ENCODE measurements around the gene CLASP1.
A peak's percentile ranks its signal among the peaks of the same experiment; 100 is the strongest.

The CLASP1 gene

DNA sequence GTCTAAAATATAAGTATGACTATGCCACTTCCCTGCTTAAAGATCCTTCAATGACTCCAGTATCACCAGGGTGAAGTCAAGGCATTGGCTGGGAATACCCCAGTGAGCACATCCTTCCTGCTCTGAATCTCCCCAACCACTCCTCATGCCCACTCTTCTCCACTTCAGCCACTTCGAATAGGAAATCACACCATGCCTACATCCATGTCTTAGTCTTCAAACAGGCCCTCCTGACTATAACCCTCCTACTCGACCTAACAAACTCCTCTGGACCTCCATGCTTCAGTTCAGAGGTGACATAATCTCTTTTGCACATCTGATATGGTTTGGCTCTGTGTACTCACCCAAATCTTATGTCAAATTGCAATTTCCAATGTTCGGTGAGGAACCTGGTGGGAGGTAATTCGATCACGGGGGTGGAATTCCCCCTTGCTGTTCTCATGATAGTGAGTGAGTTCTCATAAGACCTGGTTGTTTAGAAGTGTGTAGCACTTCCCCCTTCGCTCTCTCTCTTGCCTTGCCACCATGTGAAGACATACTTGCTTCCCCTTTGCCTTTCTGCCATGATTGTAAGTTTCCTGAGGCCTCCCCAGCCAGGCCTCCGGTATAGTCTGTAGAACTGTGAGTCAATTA is 276.4 kb downstream of the CLASP1 start:
- no peak for DNase-seq (ENCODE audit: low spot score)

DNA sequence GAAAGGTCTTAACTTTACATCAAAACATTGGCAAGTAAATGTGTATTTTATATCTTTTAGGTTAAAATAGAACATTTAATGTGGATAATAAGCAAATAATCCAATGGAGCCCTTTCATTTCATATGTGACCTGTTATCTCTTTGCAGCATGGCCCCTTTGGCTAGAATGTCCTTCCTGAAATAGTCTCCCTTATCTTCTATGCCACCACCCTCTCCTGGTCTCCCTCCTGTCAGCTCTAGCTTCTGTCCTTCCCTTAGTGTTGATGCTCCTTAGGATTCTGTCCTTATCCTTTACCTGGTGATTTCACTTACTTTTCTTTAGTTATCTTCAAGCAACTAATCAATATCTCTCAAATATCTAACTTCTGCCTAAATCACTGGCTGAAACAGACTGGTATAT is 277.2 kb downstream of the CLASP1 start:
- no peak for DNase-seq (ENCODE audit: low spot score)

DNA sequence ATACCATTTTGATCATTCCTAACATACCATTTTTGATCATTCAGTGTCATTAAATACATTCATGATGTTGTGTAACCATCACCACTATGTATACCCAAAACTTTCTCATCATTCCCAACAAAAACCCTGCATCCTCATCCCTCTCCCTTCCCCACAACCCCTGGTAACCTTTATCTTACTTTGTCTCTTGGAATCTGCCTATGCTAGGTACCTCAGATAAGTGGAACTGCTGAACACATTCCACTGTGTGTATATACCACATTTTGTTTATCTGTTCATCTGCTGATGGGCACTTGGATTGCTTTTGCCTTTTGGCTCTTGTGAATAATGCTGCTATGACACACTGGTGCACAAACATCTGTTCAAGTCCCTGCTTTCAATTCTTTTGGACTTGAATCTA is 280.4 kb downstream of the CLASP1 start:
- no peak for DNase-seq (ENCODE audit: low spot score)

- DNase-seq (ENCODE audit: low spot score): no peak
Observed at GRCh38 chr2:121368155-121368554, 281.1 kb downstream of the CLASP1 start.

GRCh38 chr2:121367246-121367900 is 281.9 kb downstream of the CLASP1 start:
- no peak for DNase-seq (ENCODE audit: low spot score)

DNA sequence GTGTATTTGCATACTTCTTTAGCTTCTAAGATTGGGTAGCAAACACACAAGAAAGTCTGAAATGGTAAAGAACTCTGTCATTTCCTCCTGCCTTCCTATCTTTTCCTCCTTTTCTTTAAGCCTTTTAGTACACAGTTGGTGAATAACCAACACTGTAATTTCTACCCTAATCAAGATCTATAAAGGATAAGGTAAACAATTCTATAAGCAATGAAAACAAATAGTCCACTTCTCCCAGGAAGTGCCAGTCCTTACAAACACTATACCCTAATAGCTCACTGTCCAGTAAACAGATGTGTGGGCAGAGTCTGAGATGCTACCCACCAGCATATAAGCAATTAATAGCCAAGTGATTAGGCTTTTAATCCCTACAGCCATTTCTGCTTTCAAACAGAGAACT is 283.2 kb downstream of the CLASP1 start:
- DNase-seq (ENCODE audit: low spot score): no peak

DNA sequence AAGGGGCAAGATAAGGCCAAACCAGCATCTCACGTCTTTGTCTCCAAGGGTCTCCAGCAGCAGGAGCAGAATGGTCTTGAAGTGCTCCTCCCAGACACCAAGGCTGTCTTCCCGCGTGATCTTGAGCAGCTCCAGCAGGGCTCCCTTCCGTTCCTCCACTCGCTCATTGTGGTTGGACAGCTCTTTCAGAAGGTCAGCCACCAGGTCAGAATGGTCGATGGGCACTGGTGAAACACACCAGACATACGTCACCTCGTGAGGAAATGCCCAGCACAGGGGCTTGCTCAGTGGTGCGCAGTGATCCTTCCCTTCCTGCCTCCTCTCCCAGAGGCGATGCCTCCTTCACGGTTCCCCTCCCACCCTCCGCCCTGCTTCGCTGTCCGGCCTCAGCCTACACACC is 284.2 kb downstream of the CLASP1 start:
- DNase-seq (ENCODE audit: low spot score): no peak

GRCh38 chr2:121363632-121364420 is 285.4 kb downstream of the CLASP1 start:
- DNase-seq (ENCODE audit: low spot score): no peak

- no peak for DNase-seq (ENCODE audit: low spot score)
Observed at GRCh38 chr2:121362774-121363173, 286.5 kb downstream of the CLASP1 start.

DNA sequence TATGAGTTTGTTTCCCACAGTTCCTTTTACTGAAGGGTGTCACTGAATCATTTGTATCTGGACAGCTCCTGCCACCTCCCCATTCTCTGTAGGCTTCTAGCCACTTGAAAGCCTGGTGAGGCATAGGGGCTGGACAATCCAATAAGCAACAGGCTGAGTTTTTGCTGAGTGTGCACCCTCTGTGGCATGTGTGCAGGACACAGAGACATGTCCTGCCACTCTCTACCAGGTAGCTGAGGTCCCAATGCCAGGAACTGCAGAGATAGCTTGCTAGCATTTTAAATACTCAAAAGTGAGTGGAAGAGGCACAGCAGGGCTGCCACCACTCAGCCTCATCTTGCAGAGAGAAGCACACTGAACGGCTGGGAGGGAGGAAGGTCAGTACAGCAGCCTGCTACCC is 287.0 kb downstream of the CLASP1 start:
- DNase-seq (ENCODE audit: low spot score): no peak

DNA sequence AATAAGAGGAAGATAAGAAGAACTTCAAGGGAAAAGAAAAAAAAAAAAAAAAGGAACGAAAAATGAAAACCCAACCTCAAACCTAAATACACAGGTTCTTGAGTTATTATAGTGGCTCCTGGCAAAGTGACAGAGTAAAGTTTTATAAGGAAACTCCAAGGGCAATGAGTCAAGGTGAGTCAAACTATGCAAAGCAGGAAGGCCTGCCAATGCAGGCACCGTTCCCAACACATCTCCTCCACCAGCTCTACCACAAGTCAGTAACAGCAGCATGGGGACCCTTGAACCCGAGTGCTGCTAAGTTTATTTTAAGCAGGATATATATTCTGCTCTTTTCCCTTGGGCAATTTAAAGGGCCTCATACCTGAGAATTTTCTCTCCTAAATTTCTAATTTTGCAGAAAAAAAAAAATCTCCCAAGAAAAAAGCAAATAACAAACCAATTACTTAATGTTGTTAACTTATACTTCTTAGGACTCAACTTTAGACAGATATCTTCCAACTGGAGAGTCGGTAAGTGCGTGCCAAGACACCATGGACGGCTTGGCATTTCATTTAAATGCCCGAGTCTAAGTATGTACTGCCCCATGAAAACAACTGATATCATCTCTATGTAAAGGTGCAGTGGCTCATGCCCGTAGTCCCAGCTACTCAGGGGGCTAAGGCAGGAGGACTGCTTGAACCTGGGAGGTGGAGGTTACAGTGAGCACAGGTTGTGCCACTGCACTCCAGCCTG is 288.5 kb downstream of the CLASP1 start:
- DNase-seq (ENCODE audit: low spot score): no peak

DNA sequence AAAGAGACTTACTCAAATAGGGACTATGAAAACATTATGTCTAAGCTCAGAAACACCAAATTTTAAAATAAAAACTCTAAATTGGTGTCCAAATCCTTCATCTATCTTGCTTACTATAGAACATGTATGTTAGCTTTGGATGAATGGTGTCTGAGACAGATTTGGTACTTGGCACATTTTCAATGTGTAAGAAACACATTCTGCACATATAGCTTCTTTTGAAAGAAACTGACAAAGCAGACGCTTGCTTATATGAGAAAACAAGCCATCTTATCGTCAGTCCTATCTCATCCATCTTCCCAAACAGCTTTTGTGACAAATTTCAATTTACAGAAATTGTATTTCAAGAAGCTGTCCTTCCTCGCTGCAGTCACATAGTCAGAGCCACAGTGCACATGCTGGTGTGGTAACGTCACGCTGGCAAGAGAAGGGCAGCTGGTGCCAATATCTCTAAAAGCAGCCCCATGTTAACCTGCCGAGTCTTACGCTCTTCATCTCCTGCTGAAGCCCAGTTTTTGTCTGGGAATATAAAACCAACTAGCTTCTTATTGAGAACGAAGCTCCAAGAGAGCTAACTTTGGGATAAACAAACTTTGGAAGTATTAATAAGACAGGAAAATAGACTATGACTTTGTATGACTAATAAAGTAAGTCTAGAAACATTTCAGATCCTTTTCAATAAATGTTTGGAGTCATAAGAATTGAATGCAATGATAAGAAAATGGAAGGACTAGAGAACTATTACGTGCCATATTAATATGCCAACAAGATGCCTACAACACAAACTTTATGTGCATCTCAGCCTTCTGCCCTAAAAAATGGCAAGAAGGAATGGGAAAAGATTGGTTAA is 289.3 kb downstream of the CLASP1 start:
- DNase-seq (ENCODE audit: low spot score): no peak

- no peak for DNase-seq (ENCODE audit: low spot score)
Observed at GRCh38 chr2:121359170-121359569, 290.1 kb downstream of the CLASP1 start.

DNA sequence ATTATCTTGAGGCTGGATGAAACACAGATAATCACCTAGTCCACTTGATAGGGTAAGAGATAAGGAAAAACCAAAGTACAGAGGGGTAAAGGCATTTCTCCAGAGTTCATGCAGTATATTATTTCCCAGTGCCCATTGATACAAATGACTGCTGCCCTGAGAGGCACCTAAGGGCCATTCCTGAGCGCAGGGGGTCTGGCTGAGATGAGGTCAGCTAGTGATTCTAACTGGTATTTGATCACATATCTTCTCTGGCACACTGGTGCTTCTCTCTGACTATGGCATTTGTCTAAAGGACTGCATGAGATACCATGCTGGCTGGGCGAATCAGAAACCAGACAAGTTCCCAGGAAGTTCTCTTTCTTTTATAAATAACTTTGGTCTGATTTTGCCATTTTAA is 291.0 kb downstream of the CLASP1 start:
- no peak for DNase-seq (ENCODE audit: low spot score)

DNA sequence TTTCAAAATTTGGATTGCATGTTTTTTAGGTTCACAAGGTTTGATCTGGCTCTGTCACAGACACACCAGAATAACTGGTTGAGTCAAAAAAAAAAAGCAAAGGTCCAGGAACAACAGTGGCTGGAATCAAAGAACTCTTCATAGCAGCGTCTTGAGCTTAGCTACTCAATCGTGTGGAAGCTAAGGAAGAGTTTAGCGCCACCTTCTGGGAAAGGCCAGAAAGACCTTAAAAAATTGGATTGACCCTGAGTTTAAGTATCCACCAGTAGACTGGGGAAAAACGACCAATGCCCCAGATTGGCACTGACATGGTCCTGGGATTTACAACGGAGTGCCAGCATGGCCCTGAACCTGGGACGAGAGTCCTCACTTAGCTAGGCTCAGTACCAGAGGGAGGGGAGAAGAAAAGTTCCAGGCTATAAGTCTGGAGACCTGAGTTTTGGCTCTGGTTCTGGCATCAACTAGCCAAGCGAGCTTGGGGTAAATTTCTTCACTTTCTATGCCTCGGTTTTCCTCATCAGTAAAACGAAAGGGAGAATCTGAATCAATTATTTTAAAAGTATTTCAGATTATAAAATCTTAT is 293.1 kb downstream of the CLASP1 start:
- DNase-seq (ENCODE audit: low spot score): peak; percentile 53

DNA sequence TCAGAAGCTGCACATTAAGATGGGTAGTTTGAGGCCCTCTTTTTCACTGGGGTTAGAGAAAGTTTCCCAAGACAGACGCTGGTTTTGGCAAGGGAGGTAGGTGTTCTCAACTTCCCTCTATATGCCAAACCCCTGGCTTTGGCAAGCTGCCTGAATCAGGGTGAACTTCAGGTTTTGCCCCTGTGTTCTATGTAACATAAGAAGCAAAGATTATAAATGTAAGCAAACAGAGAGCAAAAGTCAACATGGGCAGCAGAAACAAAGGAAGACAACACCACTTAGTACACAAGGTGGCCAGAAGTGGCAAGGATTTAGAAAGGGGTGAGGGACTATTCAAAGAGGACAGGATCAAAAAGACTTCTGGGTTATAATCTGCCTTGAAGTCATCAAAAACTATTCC is 293.8 kb downstream of the CLASP1 start:
- no peak for DNase-seq (ENCODE audit: low spot score)

- no peak for DNase-seq (ENCODE audit: low spot score)
Observed at GRCh38 chr2:121351521-121352318, 297.5 kb downstream of the CLASP1 start.

DNA sequence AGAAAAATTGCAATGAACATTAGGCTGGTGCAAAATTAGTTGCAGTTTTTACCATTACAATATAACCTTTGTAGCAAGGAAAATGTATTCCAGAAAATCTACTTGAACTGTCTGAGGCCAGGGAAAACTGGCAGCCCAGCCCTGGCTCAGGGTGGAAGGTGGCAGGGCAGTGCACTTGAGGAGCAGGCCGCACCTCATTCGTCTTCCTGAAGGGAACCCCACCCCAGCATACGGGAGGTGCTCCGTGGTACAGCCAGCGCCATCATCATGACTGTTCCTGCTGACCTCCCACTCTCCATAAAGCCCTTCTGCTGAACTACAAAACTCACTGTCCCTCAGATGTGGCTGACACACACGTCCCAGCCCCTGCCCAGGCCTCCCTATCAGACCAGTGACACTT is 298.4 kb downstream of the CLASP1 start:
- no peak for DNase-seq (ENCODE audit: low spot score)

- no peak for DNase-seq (ENCODE audit: low spot score)
Observed at GRCh38 chr2:121350402-121350775, 298.9 kb downstream of the CLASP1 start.

- DNase-seq (ENCODE audit: low spot score): no peak
Observed at GRCh38 chr2:121349721-121350401, 299.4 kb downstream of the CLASP1 start.

Measured in SW480 (cell line).